HepG2 (cell line): ENCODE results near the gene EXOC3. TPM values are rescaled to one million over a fixed set of nuclear protein-coding genes. Genes with fewer than 3 reads are reported as not detected.
A peak's percentile ranks its signal among the peaks of the same experiment; 100 is the strongest.

Source experiments
- CTCF ChIP-seq: sonication (generic); formaldehyde crosslinking; IDR thresholded peaks from 2 replicates; pipeline ENCODE4 v1.5.0; 2020; ENCODE audit warnings: mild to moderate bottlenecking, missing genetic modification reagents, moderate library complexity
- HIVEP1 ChIP-seq: sonication (generic); formaldehyde crosslinking; IDR thresholded peaks from 2 replicates; pipeline ENCODE4 v1.4.0; 2020; ENCODE audit warnings: mild to moderate bottlenecking, missing genetic modification reagents
- HNF1B ChIP-seq: sonication (generic); formaldehyde crosslinking; IDR thresholded peaks from 2 replicates; pipeline ENCODE4 v1.5.1; 2020; ENCODE audit warnings: mild to moderate bottlenecking, moderate library complexity, missing genetic modification reagents
- HOXA3 ChIP-seq: sonication (generic); formaldehyde crosslinking; IDR thresholded peaks from 2 replicates; pipeline ENCODE4 v1.5.0; 2020; ENCODE audit warnings: missing genetic modification reagents
- KDM2A ChIP-seq: sonication (generic); formaldehyde crosslinking; IDR thresholded peaks from 2 replicates; pipeline ENCODE4 v1.4.0; 2020; ENCODE audit warnings: low read depth, missing genetic modification reagents, borderline replicate concordance
- KDM5B ChIP-seq: sonication (generic); formaldehyde crosslinking; IDR thresholded peaks from 2 replicates; pipeline ENCODE4 v1.4.0; 2020; ENCODE audit warnings: missing genetic modification reagents, mild to moderate bottlenecking, borderline replicate concordance
- LCORL ChIP-seq, 2 experiments: fragments of 450-650 bp in 1 of 2; sonication (generic) in 1 of 2; formaldehyde crosslinking in 1 of 2; IDR thresholded peaks; 2 replicates each; pipeline versions ENCODE4 v1.5.0 to v1.6.1; 2017 to 2020; ENCODE audit warnings: antibody characterized with exemption in 1 of 2, missing genetic modification reagents in 1 of 2
- MAX ChIP-seq: IDR thresholded peaks from 2 replicates; pipeline ENCODE4 v1.6.1; 2012; ENCODE audit warnings: inconsistent platforms
- MXI1 ChIP-seq: IDR thresholded peaks from 3 replicates; pipeline ENCODE4 v1.6.1; 2012; ENCODE audit warnings: low read depth, low read length, inconsistent platforms, borderline replicate concordance
- RAD21 ChIP-seq: fragments of 450-650 bp; formaldehyde crosslinking; IDR thresholded peaks from 2 replicates; pipeline ENCODE4 v1.5.0; 2020; ENCODE audit warnings: mild to moderate bottlenecking
- REL ChIP-seq: sonication (generic); formaldehyde crosslinking; conservative IDR thresholded peaks from 2 replicates; pipeline ENCODE4 v1.8.0; 2022; ENCODE audit warnings: mild to moderate bottlenecking, missing genetic modification reagents, moderate library complexity
- SALL1 ChIP-seq: sonication (generic); formaldehyde crosslinking; IDR thresholded peaks from 2 replicates; pipeline ENCODE4 v1.8.0; 2022; ENCODE audit warnings: mild to moderate bottlenecking, missing genetic modification reagents
- SPEN ChIP-seq: sonication (generic); formaldehyde crosslinking; IDR thresholded peaks from 2 replicates; pipeline ENCODE4 v1.5.1; 2020; ENCODE audit warnings: low read depth, mild to moderate bottlenecking, missing genetic modification reagents
- TEF ChIP-seq: sonication (generic); formaldehyde crosslinking; IDR thresholded peaks from 2 replicates; pipeline ENCODE4 v1.5.0; 2020; ENCODE audit warnings: missing genetic modification reagents
- XRCC5 ChIP-seq: fragments of 200-400 bp; formaldehyde crosslinking; optimal IDR thresholded peaks from 2 replicates; pipeline ENCODE3; 2017; ENCODE audit warnings: mild to moderate bottlenecking, low read length
- YEATS4 ChIP-seq: sonication (generic); formaldehyde crosslinking; IDR thresholded peaks from 2 replicates; pipeline ENCODE4 v1.4.0; 2020; ENCODE audit warnings: missing genetic modification reagents, borderline replicate concordance
- ZEB1 ChIP-seq: IDR thresholded peaks from 2 replicates; pipeline ENCODE4 v1.6.1; 2012; ENCODE audit warnings: mild to moderate bottlenecking, low read depth, inconsistent platforms; ENCODE audit not compliant: insufficient replicate concordance
- ZNF331 ChIP-seq: sonication (generic); formaldehyde crosslinking; IDR thresholded peaks from 2 replicates; pipeline ENCODE4 v1.4.0; 2020; ENCODE audit warnings: missing genetic modification reagents
- ZNF687 ChIP-seq: sonication (generic); formaldehyde crosslinking; IDR thresholded peaks from 2 replicates; pipeline ENCODE4 v1.5.1; 2020; ENCODE audit warnings: mild to moderate bottlenecking, missing genetic modification reagents, moderate library complexity
- ZNF768 ChIP-seq: sonication (generic); formaldehyde crosslinking; IDR thresholded peaks from 2 replicates; pipeline ENCODE4 v1.4.0; 2020; ENCODE audit warnings: missing genetic modification reagents
- polyA plus RNA-seq, 8 experiments: library from polyadenylated mRNA; depleted of rRNA in 3 of 8; stranded (reverse) in 7 of 8; unstranded in 1 of 8; fragments of >200 nt; fragmentation: Illumina TruSeq in 4 of 8; extraction: Trizol in 4 of 8; gene quantifications; 2 replicates each; pipeline versions ENCODE4 v1.2.1 to v1.2.3, GENCODE V29; 2011 to 2016; ENCODE audit warnings: low read depth in 4 of 8, missing spikeins in 1 of 8, mixed read lengths in 1 of 8; ENCODE audit not compliant: insufficient read depth in 1 of 8
- total RNA-seq, 5 experiments: library from RNA; depleted of rRNA; stranded (reverse); fragments of >200 nt; fragmentation: Illumina TruSeq; extraction: Trizol; gene quantifications; 2 replicates each; pipeline ENCODE4 v1.2.3, GENCODE V29; 2016; ENCODE audit warnings: low read depth in 1 of 5

The EXOC3 gene
- total and polyA plus RNA-seq, 2 of the 13 experiments (the other 11 are each of a cell fraction or from before 2014, with no cell fraction given), result 9.2 to 20.5 TPM

GRCh38 chr5:431001-431710, 11.8 kb upstream of the EXOC3 start (continued):
- peak; percentile 46; the same call in 1 of the 2 replicates for TF ChIP-seq MAX
- peak; percentile 60; the same call in 1 of the 2 replicates for TF ChIP-seq KDM2A
- TF ChIP-seq TEF (CRISPR knock-in tag), result no peak
- TF ChIP-seq XRCC5, result peak; percentile 92
- TF ChIP-seq REL (CRISPR knock-in tag), result no peak
- no peak for TF ChIP-seq HIVEP1 (CRISPR knock-in tag)
- peak; percentile 46; the same call in 1 of the 2 replicates for TF ChIP-seq ZNF768 (CRISPR knock-in tag)
- TF ChIP-seq YEATS4 (CRISPR knock-in tag), result no peak
- peak; percentile 94 for TF ChIP-seq CTCF (CRISPR knock-in tag)
- TF ChIP-seq SALL1, result 0 out of 2 replicates have a peak, but pooled peaks have one; percentile 21
- TF ChIP-seq HOXA3 (CRISPR knock-in tag), result peak; percentile 36; the same call in 1 of the 2 replicates
- TF ChIP-seq LCORL (IDR thresholded peaks at IDR 0.05), result no peak
- TF ChIP-seq LCORL (CRISPR knock-in tag; IDR thresholded peaks at IDR 0.05), result peak; percentile 42; the same call in 1 of the 2 replicates
- 0 out of 2 replicates have a peak, but pooled peaks have one; percentile 26 for TF ChIP-seq SPEN (CRISPR knock-in tag)
- peak; percentile 24; the same call in 1 of the 2 replicates for TF ChIP-seq ZNF331
- 0 out of 3 replicates have a peak, but pooled peaks have one; percentile 13 for TF ChIP-seq MXI1
- TF ChIP-seq KDM5B (CRISPR knock-in tag), result 0 out of 2 replicates have a peak, but pooled peaks have one; percentile 21
- TF ChIP-seq RAD21 (CRISPR knock-in tag), result peak; percentile 88
- TF ChIP-seq HNF1B (CRISPR knock-in tag), result 0 out of 2 replicates have a peak, but pooled peaks have one; percentile 57
- peak; percentile 54 for TF ChIP-seq ZEB1
- TF ChIP-seq ZNF687 (CRISPR knock-in tag), result peak; percentile 56; the same call in 1 of the 2 replicates
